ENCODE data around the gene ST6GALNAC5. TPM values are rescaled to one million over a fixed set of nuclear protein-coding genes. Genes with fewer than 3 reads are reported as not detected.

ST6GALNAC5 gene
- total and polyA plus RNA-seq, 2 experiments from 2014 or later: 4.1 to 19.2 TPM

- Histone ChIP-seq H3K27ac (ENCODE audit: low read depth) (no peak overlapping the region), H3K36me3 (ENCODE audit: insufficient read depth) (no peaks in the 10 kb centered on the region), H3K4me2 (0 out of 2 replicates have a peak overlapping the region, but pooled peaks have one; percentile 48), H4K20me1 (replicated peaks; ENCODE audit: insufficient read depth) (no peaks in the 10 kb centered on the region), H3F3A (replicated peaks; ENCODE audit: low read depth) (no peaks in the 10 kb centered on the region), H3K4me3 (no peak overlapping the region), H3K4me1 (ENCODE audit: insufficient read depth) (peaks cover 9% of the 10 kb centered on the region; the same call in 1 of the 2 replicates), H3K27me3 (ENCODE audit: insufficient read depth) (no peaks in the 10 kb centered on the region), H3K79me2 (replicated peaks; ENCODE audit: insufficient read depth) (no peaks in the 10 kb centered on the region), H2AFZ (no peak overlapping the region; the same call in 1 of the 2 replicates), H3K9me2 (ENCODE audit: insufficient read depth) (peaks cover 5% of the 10 kb centered on the region)
- Mint-ChIP-seq H3K27ac (no peak overlapping the region), H3K4me1 (peaks cover 20% of the 10 kb centered on the region), H3K36me3 (ENCODE audit: low read depth) (peaks cover 6% of the 10 kb centered on the region), H3K27me3 (ENCODE audit: insufficient read depth, low read depth, poor library complexity) (no peaks in the 10 kb centered on the region), H3K9me3 (peaks cover under 1% of the 10 kb centered on the region), H3K4me3 (no peak overlapping the region)
- TF ChIP-seq ZNF462 (CRISPR knock-in tag; IDR thresholded peaks at IDR 0.05): peak; percentile 55; the same call in 1 of the 2 replicates
- TF ChIP-seq EZH2phosphoT487 (IDR thresholded peaks at IDR 0.05; ENCODE audit: unreplicated experiment): no peak
- DNase-seq (ENCODE audit: low spot score) (no peak), ATAC-seq (peak; percentile 71; the same call in 2 of the 3 replicates)
Measured at GRCh38 chr1:77010937-77011336, 143.7 kb downstream of the ST6GALNAC5 start.

GRCh38 chr1:77012066-77012465, 144.8 kb downstream of the ST6GALNAC5 start:
- H4K20me1 ChIP-seq (replicated peaks; ENCODE audit: insufficient read depth): no peaks in the 10 kb centered on the region
- no peaks in the 10 kb centered on the region for H3K79me2 ChIP-seq (replicated peaks; ENCODE audit: insufficient read depth)
- Mint-ChIP-seq H3K9me3 (no peaks in the 10 kb centered on the region), H3K4me1 (peaks cover 25% of the 10 kb centered on the region), H3K27me3 (ENCODE audit: insufficient read depth, low read depth, poor library complexity) (no peaks in the 10 kb centered on the region), H3K4me3 (no peak overlapping the region), H3K36me3 (ENCODE audit: low read depth) (peaks cover 2% of the 10 kb centered on the region; the same call in 1 of the 3 replicates), H3K27ac (no peak overlapping the region)
- H3K4me2 ChIP-seq: no peak overlapping the region
- H3F3A ChIP-seq (replicated peaks; ENCODE audit: low read depth): no peaks in the 10 kb centered on the region
- H3K27me3 ChIP-seq (ENCODE audit: insufficient read depth): no peaks in the 10 kb centered on the region
- DNase-seq (ENCODE audit: low spot score) (no peak), ATAC-seq (no peak)
- H3K9me2 ChIP-seq (ENCODE audit: insufficient read depth): peaks cover 5% of the 10 kb centered on the region
- no peak overlapping the region for H3K27ac ChIP-seq (ENCODE audit: low read depth)
- no peak overlapping the region for H3K4me3 ChIP-seq
- no peaks in the 10 kb centered on the region for H3K36me3 ChIP-seq (ENCODE audit: insufficient read depth)
- H3K4me1 ChIP-seq (ENCODE audit: insufficient read depth): peaks cover 9% of the 10 kb centered on the region; the same call in 1 of the 2 replicates
- H2AFZ ChIP-seq: no peak overlapping the region
- TF ChIP-seq EZH2phosphoT487 (IDR thresholded peaks at IDR 0.05; ENCODE audit: unreplicated experiment) (no peak), JUNB (IDR thresholded peaks at IDR 0.05; ENCODE audit: unreplicated experiment) (no peak), REST (IDR thresholded peaks at IDR 0.05; ENCODE audit: unreplicated experiment) (no peak), CREB1 (CRISPR knock-in tag; IDR thresholded peaks at IDR 0.05; ENCODE audit: low read depth) (no peak), CTCF (conservative IDR thresholded peaks at IDR 0.05; ENCODE audit: low read depth in 2 of 2) (no peak), STAT1 (IDR thresholded peaks at IDR 0.05; ENCODE audit: unreplicated experiment) (no peak), POLR2AphosphoS5 (IDR thresholded peaks at IDR 0.05; ENCODE audit: low read depth) (no peak), ETS1 (IDR thresholded peaks at IDR 0.05) (no peak)
